Stimulated activated CD4-positive, alpha-beta T cell treated with anti-CD3 and anti-CD28 coated beads, Interleukin-15, amount 100 ng/mL, for 1 hour (primary cell): ENCODE results near the gene CST9.
"Not testable (repeated sequence)": the region's sequence is repeated elsewhere in the genome, so short reads cannot be mapped to it uniquely, and the experiment has no call there.

Experiments used
- DNase-seq, 2 donors: peaks; one replicate each; pipeline ENCODE4 v3.0.0-alpha.2; 2020; ENCODE audit warnings: low read depth in 1 of 2, low spot score in 1 of 2

The CST9 gene

DNA sequence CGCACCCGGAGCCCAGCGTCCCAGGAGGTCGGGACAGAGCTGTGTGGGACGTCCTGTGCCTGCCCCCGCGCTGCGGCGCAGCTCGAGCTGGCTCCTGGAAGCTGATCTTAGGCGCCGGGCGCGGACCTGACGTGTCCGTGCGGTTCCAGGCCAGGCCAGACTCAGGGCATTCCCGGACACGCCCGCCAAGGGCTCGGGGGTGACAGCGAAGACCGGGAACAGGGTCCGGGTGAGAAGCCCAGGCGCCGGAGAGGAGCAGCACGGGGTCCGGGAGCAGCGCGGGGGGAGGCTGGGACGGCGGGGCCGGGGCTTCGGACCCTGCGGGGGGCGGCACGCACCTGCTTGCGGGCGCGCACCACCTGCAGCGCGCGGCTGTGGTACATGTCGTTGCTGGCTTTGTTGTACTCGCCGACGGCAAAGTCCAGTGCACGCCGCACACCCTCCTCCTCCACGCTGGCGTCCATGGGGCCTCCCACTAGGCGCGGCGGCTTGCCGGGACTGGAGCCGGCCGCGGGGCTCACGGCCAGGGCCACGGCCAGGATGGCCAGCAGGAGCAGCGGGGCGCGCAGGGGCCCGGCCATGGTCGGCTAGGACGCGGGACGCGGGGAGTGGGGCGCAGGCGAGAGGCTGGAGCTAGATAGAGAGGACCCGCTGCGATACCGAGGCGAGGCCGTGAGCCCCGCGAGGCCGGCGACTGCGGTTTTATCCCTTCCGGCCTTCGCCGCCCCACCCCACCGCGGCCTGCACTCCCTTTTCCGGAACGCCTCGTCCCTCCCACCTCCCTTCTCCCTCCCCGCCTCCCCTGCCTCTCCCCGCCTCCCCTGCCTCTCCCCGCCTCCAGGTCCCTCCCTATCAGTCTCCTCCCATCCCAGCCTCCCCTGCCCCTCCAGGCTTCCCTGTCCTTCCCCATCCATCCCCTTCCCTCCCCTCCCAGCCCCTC lies 31.8 kb upstream of the CST9 start, which contains the start of gene CST3:
TSS of gene CST3 (minus strand) at position 674 of the 940 bp plus-strand sequence. CDS start at position 581, 93 bp downstream.
- DNase-seq: no peak

GRCh38 chr20:23636908-23637281 lies 31.2 kb upstream of the CST9 start:
- no peak for DNase-seq

- DNase-seq: no peak
These were observed 30.6 kb upstream of the CST9 start for GRCh38 chr20:23636182-23636907.

- not testable (repeated sequence) for DNase-seq
These were observed 30.0 kb upstream of the CST9 start for GRCh38 chr20:23635768-23636090.

DNA sequence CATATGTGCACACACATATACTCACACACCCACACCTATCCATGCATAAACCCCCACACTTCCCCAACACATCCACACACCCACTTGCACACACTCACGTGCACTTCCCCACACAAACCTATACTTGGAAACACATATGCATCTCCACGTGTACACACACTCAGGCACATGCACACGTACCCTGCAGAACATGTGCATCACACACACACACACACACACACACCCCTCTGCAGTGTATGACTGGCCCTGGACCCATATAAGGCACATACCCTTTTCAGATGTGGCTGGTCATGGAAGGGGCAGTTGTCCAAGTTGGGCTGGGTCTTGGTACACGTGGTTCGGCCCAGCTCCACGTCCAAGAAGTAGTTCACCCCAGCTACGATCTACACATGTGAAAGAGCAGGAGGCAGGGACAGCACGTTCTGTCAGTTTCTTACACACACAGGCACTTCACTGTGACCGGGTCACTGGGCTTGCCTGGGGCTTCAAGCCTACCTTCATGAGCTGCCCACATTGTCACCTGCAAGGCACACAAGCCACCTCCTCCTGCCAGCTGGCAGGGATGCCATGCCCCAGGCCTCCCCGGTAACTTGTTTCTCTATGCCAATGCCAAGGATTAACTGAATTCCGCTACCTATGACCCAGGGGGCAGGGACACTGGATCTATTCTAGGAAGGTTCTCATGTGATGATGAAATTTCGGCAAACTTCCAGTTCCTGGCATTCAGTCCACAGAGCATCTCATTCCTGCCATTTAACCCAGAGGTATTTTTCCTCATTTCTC lies 29.5 kb upstream of the CST9 start:
- no peak for DNase-seq

- DNase-seq: no peak
These were observed 28.5 kb upstream of the CST9 start for GRCh38 chr20:23634044-23634801.

- no peak for DNase-seq
These were observed 27.2 kb upstream of the CST9 start for GRCh38 chr20:23632711-23633573.

- DNase-seq: no peak
These were observed 26.4 kb upstream of the CST9 start for GRCh38 chr20:23631981-23632710.

DNA sequence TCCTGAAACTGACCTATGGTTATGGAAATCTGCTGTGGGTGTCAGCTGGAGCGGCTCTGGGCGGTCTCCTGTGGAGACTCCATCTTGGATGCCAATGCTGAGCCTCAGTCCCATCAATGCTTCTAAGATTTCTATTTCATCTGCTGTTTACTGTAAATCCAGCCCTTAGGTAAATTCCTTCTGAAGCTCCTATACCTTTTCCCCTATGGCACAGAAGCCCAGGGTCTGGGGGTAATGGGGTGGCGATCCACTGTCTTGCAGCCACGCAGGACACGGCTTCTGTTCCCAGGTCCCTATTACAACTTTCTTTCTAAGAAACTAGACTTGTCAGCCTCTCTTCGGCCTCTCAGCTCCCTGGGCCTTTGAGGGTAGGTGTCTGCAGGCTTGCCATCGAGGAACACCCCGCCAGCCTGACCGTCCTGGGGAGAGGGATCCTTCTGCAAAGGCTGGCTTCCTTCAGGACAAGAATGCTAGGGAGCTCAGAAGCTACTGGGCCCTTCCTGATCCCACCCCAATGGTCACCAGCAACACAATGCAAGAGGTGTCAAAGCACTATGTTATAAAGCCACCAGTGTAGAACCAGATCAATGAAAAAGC lies 25.6 kb upstream of the CST9 start:
- no peak for DNase-seq

DNA sequence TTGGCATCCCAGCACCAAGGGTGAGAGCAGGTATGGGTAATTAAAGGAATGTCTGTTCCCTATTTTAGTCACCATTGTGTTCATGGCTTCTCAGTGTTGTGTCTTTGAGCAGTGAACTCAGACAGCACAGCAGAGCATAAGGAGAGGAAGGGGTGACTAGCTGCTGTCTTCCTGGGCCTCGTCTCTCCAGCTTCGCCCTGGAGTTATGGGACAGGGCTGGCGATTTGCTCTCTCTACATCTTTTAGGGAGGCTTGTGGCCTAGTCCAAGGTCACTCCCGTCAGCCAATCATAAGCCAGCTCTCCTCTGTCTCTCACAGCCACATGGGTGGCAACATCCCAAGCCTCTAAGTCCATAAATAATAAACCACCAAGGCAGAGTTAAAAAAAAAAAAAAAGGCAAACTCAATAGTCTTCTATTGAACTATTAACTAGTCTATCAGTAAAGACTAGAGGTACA lies 24.7 kb upstream of the CST9 start:
- no peak for DNase-seq

- no peak for DNase-seq
These were observed 24.1 kb upstream of the CST9 start for GRCh38 chr20:23629542-23630391.

GRCh38 chr20:23629017-23629541 lies 23.4 kb upstream of the CST9 start:
- no peak for DNase-seq

DNA sequence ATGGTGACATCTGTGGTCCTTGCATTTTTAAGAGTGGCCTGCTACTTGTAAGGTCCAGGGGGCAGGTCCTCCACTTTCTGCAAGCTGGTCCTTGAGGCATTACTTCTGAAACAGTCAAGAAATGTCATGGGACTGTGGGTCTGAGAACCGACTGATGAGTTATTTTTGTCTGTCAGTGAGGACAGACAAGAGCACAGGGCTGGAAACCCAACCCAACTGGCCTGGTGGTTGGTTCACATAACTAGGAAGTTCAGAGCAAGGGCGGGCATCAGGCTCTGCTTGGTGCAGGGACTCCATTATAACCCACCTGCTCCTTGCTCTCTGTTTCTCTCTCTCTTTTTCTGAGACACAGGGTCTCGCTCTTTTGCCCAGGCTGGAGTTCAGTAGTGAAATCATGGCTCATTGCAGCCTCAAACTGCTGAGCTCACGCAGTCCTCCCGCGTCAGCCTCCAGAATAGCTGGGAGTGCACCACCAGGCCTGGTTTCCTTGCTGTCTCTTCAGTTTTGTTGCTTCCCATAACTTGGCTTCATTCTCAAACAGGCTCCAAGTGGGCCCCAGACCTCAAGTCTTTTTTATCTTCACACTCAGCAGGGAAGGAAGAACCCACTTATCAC lies 22.8 kb upstream of the CST9 start:
- no peak for DNase-seq

- no peak for DNase-seq
These were observed 21.8 kb upstream of the CST9 start for GRCh38 chr20:23627501-23627900.

DNA sequence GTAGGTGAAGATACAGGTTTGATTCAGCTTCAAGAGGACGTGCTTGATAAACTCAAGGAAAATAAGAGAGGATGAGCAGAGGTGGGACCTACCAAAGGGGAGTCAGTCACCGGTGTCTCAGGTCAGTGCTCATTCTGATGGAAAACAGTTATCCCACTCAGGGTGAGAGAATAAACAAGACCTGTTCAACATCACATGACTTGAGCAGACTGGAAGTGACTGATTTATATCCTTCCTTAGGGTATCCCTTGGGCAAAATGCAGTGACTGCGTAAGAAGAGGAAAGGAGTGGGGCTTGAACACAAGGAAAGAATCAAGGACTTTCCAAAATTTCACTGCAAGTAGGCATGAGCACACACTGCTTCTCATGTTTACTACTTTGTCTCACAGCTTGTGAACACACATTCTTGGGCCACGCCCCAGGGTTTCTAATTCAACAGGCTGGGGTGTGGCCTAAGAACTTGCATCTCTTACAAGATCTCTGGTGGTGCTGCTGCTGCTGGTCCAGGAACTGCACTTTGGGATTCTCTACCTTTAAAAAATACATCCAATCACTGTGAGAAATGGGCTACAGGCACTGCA lies 20.4 kb upstream of the CST9 start:
- no peak for DNase-seq

DNA sequence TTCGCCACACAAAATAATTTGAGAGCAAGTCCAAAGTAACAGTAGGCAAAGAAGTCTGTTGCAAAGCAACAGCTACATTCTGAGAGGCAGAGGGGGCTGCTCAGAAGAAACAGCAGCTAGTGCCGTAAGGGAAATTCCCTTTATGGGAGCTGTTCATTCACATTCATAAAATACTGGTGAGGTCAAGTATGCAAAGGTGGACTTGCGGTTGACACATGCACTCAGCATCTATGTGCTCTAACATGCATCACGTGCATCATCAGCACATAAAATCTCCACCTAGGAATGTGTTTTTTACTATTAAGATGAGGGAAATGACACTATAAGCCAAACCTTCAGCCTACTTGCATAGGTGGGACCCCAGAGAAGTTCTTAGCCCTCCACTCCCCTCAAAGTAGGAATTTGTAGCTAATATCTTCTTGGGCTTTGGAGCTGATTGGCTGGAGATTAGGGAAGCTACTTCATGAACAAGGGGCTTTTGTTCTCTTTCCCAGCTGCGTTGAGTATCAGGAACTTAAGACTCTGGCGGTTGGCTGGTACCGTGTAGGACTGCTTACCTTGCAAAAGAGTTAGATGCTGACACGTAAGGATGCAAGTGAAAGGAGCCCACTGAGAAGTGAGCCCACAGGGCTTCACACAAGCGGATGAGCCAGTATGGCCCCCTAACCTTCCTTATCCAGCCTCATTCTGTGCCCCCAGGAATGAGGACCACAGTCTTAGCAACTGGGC lies 19.7 kb upstream of the CST9 start:
- no peak for DNase-seq
